GM12878 (cell line): ENCODE results near the gene UBE2J2. TPM values are rescaled to one million over a fixed set of nuclear protein-coding genes. Genes with fewer than 3 reads are reported as not detected.

Source experiments
- BCL3 ChIP-seq: IDR thresholded peaks from 2 replicates; pipeline ENCODE4 v1.6.1; 2011; ENCODE audit warnings: borderline replicate concordance, low read depth, mild to moderate bottlenecking, moderate library complexity, low read length; ENCODE audit not compliant: insufficient read depth, poor library complexity, severe bottlenecking
- HSF1 ChIP-seq: fragments of 150-350 bp; IDR thresholded peaks from 2 replicates; pipeline ENCODE4 v1.6.1; 2014; ENCODE audit warnings: mild to moderate bottlenecking, low read depth, low read length
- MAX ChIP-seq: IDR thresholded peaks from 2 replicates; pipeline ENCODE4 v1.6.1; 2012; ENCODE audit warnings: low read depth, low read length, improper control_type of control experiment
- MYB ChIP-seq: fragments of 150-350 bp; IDR thresholded peaks from 2 replicates; pipeline ENCODE4 v1.6.1; 2014; ENCODE audit warnings: mild to moderate bottlenecking, low read depth, low read length, borderline replicate concordance
- PRDM15 ChIP-seq: fragments of 450-650 bp; formaldehyde crosslinking; IDR thresholded peaks from 2 replicates; pipeline ENCODE4 v1.4.0; 2020; ENCODE audit warnings: mild to moderate bottlenecking, moderate library complexity
- RB1 ChIP-seq: fragments of 450-650 bp; formaldehyde crosslinking; IDR thresholded peaks from 2 replicates; pipeline ENCODE4 v1.6.1; 2017; ENCODE audit warnings: mild to moderate bottlenecking, borderline replicate concordance
- YBX1 ChIP-seq: fragments of 450-650 bp; IDR thresholded peaks from 2 replicates; pipeline ENCODE4 v1.6.1; 2016; ENCODE audit warnings: antibody characterized with exemption
- ZNF24 ChIP-seq: fragments of 450-650 bp; IDR thresholded peaks from 2 replicates; pipeline ENCODE4 v1.6.1; 2017; ENCODE audit warnings: antibody characterized with exemption, mild to moderate bottlenecking
- polyA plus RNA-seq, 11 experiments: library from polyadenylated mRNA; depleted of rRNA in 4 of 11; unstranded in 6 of 11; stranded (reverse) in 5 of 11; fragments of >200 nt; fragmentation: Nextera tagmentation in 4 of 11; fragmentation: Illumina TruSeq in 1 of 11; extraction: Ambion mirVana in 4 of 11; extraction: Trizol in 1 of 11; gene quantifications; 1 replicate in 1 of 11; 2 replicates in 10 of 11; pipeline versions ENCODE4 v1.2.1 to v1.2.3, GENCODE V29; 2011 to 2016; ENCODE audit warnings: inconsistent platforms in 2 of 11, missing spikeins in 2 of 11, low read depth in 1 of 11
- total RNA-seq, 4 experiments: library from RNA; depleted of rRNA in 3 of 4; stranded (reverse); fragments of >200 nt in 3 of 4; fragmentation: Illumina TruSeq in 1 of 4; extraction: Trizol in 1 of 4; gene quantifications; 2 replicates each; pipeline versions ENCODE4 v1.2.1 to v1.2.3, GENCODE V29; 2013 to 2021

The UBE2J2 gene
- total and polyA plus RNA-seq, 10 of the 15 experiments (the other 5 are each of a cell fraction or from before 2014, with no cell fraction given): 0.72 to 70.5 (median 49.2) TPM

- no peak for TF ChIP-seq MYB
- no peak for TF ChIP-seq YBX1
- TF ChIP-seq PRDM15: no peak
- no peak for TF ChIP-seq RB1
- TF ChIP-seq MAX: no peak
- no peak for TF ChIP-seq ZNF24
- no peak for TF ChIP-seq BCL3
- no peak for TF ChIP-seq HSF1
Measured at GRCh38 chr1:1215881-1216605, 57.6 kb downstream of the UBE2J2 start (continued).
